Panc1 (cell line): ENCODE data around the gene EGFLAM. TPM values are rescaled to one million over a fixed set of nuclear protein-coding genes. Genes with fewer than 3 reads are reported as not detected.

Source experiments
- ATAC-seq: fragments of 200-7000 bp; cut with Tn5 transposase; 2 replicates; pipeline ENCODE4 v1.9.1; 2020; ENCODE audit warnings: mild to moderate bottlenecking, moderate library complexity
- BruUV-seq: library from RNA; stranded (reverse); fragments of 400-500 nt; replicated peaks from 2 replicates; lab custom pipeline; 2021; lab: Mats Ljungman, UMichigan
- CTCF ChIA-PET: fragments of 300-600 bp; sonication (Branson Sonifier 250); formaldehyde crosslinking; loops from one replicate; lab custom pipeline; 2022; ENCODE audit warnings: antibody characterized with exemption; lab: Charles Lee
- POLR2A ChIA-PET: fragments of 300-600 bp; sonication (Branson Sonifier 250); formaldehyde crosslinking; loops from one replicate; lab custom pipeline; 2022; ENCODE audit warnings: antibody characterized with exemption; lab: Charles Lee
- DNase-seq: peaks from one replicate; pipeline ENCODE4 v3.0.0-alpha.2; 2010; ENCODE audit warnings: low read depth, low spot score
- H3K27ac ChIP-seq: 2 replicates; pipeline ENCODE4 v1.5.1; 2011; ENCODE audit warnings: mild to moderate bottlenecking, low read length, inconsistent platforms
- H3K27me3 ChIP-seq: fragments of 200-500 bp; sonication (Bioruptor generic); 2 replicates; pipeline ENCODE4 v1.6.0; 2014; ENCODE audit warnings: low read length, inconsistent platforms; ENCODE audit not compliant: control insufficient read depth, insufficient read depth
- H3K36me3 ChIP-seq: fragments of 200-500 bp; sonication (Bioruptor generic); 2 replicates; pipeline ENCODE4 v1.5.1; 2014; ENCODE audit warnings: inconsistent platforms, mild to moderate bottlenecking, low read length, moderate library complexity; ENCODE audit not compliant: control insufficient read depth, insufficient read depth
- H3K4me1 ChIP-seq: 2 replicates; pipeline ENCODE4 v1.5.1; 2011; ENCODE audit warnings: inconsistent platforms, mild to moderate bottlenecking, low read length, moderate library complexity; ENCODE audit not compliant: control insufficient read depth, insufficient read depth
- H3K4me3 ChIP-seq, 2 experiments: 2 replicates each; pipeline ENCODE4 v1.5.1; 2011 to 2012; ENCODE audit warnings: low read depth in 2 of 2, low read length in 2 of 2, mild to moderate bottlenecking in 2 of 2, inconsistent platforms in 1 of 2, moderate library complexity in 1 of 2
- H3K9me3 ChIP-seq: fragments of 200-500 bp; sonication (Bioruptor generic); 2 replicates; pipeline ENCODE4 v1.5.1; 2014; ENCODE audit warnings: low read depth, mild to moderate bottlenecking, inconsistent platforms, low read length, moderate library complexity; ENCODE audit not compliant: control insufficient read depth, insufficient read depth
- CTCF ChIP-seq: fragments of 450-650 bp; IDR thresholded peaks from 2 replicates; pipeline ENCODE4 v1.5.1; 2017; ENCODE audit warnings: mild to moderate bottlenecking
- POLR2AphosphoS5 ChIP-seq: IDR thresholded peaks from 2 replicates; pipeline ENCODE4 v1.6.1; 2012; ENCODE audit warnings: mild to moderate bottlenecking, low read depth, low read length, moderate library complexity
- REST ChIP-seq, 2 experiments: IDR thresholded peaks; 2 replicates each; pipeline ENCODE4 v1.6.1; 2011 to 2012; ENCODE audit warnings: low read depth in 2 of 2, control low read depth in 1 of 2, low read length in 1 of 2, mild to moderate bottlenecking in 1 of 2, moderate library complexity in 1 of 2; ENCODE audit not compliant: insufficient read depth in 1 of 2
- SIN3A ChIP-seq: IDR thresholded peaks from 2 replicates; pipeline ENCODE4 v1.6.1; 2012; ENCODE audit warnings: low read depth, mild to moderate bottlenecking, low read length, moderate library complexity, borderline replicate concordance; ENCODE audit not compliant: insufficient read depth
- TCF7L2 ChIP-seq: IDR thresholded peaks from 2 replicates; pipeline ENCODE4 v1.6.1; 2011; ENCODE audit warnings: mild to moderate bottlenecking, low read depth, low read length, inconsistent platforms
- in situ Hi-C: cut with HindIII; loops from 2 replicates; pipeline ENCODE4 v1.10.0; 2016; ENCODE audit warnings: low sequenced_read_pairs, low pct_unique_long_range_greater_than_20kb
- intact Hi-C: fragments of 100-400 bp; cut with micrococcal nuclease; formaldehyde crosslinking; loops from one replicate; pipeline ENCODE4 v1.10.0; 2022; ENCODE audit not compliant: unreplicated experiment
- total RNA-seq: library from RNA; stranded (reverse); gene quantifications from one replicate; pipeline ENCODE4 v1.2.1, GENCODE V29; 2021; ENCODE audit not compliant: unreplicated experiment

EGFLAM gene
- total RNA-seq, 1 experiment from 2014 or later = 14.8 TPM

- TF ChIP-seq TCF7L2 (no peak), SIN3A (no peak)
- in situ Hi-C loops = no loop called here
- BruUV-seq = no TSS peak
Measured at GRCh38 chr5:38381361-38381760, 123.0 kb downstream of the EGFLAM start.

DNA sequence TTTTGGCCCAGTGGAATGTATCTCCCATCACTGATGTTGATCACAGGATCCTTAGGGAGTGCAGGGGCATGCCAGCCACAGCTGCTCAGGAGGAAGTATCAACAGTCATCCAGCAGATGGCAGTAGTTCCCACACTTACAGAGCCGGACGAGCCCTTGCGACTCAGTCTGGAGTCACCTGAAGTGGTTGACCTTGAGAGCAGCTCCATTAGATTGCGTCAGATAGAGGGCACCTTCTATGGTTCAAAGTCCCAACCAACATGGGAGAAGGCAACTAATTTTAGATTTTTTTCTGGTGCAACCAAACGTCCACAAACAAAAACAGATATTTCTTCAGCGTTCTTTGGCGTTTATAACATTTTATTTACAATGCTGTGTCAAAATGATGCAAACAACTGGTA, 124.5 kb downstream of the EGFLAM start:
- POLR2A ChIA-PET = interaction anchor here (0.6 kb wide), 1 partner anchor 500 kb away, joined by 3 read pairs; no protein-coding TSS in a partner anchor

More at GRCh38 chr5:38381361-38381760, 123.0 kb downstream of the EGFLAM start:
- peaks cover 19% of the 10 kb centered on the region for H3K27me3 ChIP-seq
- H3K36me3 ChIP-seq = no peaks in the 10 kb centered on the region
- H3K9me3 ChIP-seq = no peaks in the 10 kb centered on the region
- POLR2A ChIA-PET = interaction anchor here (0.5 kb wide), 1 partner anchor 14 kb away, joined by 8 read pairs; no protein-coding TSS in a partner anchor
- DNase-seq (no peak), ATAC-seq (no peak)
- no peak overlapping the region for H3K4me3 ChIP-seq
- intact Hi-C loops = no loop called here
- CTCF ChIA-PET = no interaction called here
- no peak overlapping the region for H3K27ac ChIP-seq
- H3K4me1 ChIP-seq = no peaks in the 10 kb centered on the region

More for the DNA sequence above, 124.5 kb downstream of the EGFLAM start:
- in situ Hi-C loops = no loop called here
- Histone ChIP-seq H3K27ac (no peak overlapping the region; the same call in 1 of the 2 replicates), H3K4me3 (no peak overlapping the region), H3K9me3 (no peaks in the 10 kb centered on the region), H3K36me3 (no peaks in the 10 kb centered on the region), H3K27me3 (peaks cover 13% of the 10 kb centered on the region), H3K4me1 (no peaks in the 10 kb centered on the region)
- intact Hi-C loops = no loop called here
- BruUV-seq = no TSS peak
- TF ChIP-seq REST (IDR thresholded peaks at IDR 0.05; ENCODE audit: insufficient read depth in 1 of 2, low read depth in 2 of 2, low read length in 1 of 2) (no peak), POLR2AphosphoS5 (no peak), CTCF (peak; percentile 90)
- peak; percentile 76 for DNase-seq
- CTCF ChIA-PET = interaction anchor here (0.8 to 2.2 kb wide), 2 partner anchors 19 to 59 kb away, joined by 3 to 16 read pairs; no protein-coding TSS in a partner anchor
- ATAC-seq = peak; percentile 99
